Cortex of kidney (tissue), 1 donor: ENCODE results near the gene IGFL2.
"Not testable (repeated sequence)": the region's sequence is repeated elsewhere in the genome, so short reads cannot be mapped to it uniquely, and the experiment has no call there.

Experiments used
- DNase-seq: peaks from one replicate; lab custom pipeline; 2025; lab: John Stamatoyannopoulos, UW

Gene IGFL2

DNA sequence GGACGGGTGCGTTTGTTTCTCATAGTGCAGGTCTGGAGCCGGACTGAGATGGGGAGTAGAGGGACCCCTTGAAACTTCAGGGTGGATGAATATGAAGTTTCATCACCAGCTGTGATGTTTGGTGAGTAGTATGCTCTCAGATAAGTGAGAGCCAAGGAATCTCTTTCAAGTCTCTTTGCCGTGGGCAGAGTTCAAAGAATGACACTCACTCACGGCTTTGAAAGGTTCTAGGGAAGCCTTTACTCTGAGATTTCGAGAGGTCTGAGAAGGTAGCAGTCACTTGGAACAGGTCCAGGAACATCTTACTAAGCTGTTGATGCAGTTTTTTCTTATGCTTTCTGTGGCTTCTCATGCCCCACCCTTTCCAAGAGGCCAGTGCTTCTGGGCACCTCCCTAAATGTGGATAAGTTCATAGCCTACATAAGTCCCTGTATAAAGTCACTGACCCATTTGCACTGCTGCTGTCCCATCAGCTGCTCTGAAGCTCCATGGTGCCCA lies at the start of gene IGFL2:
Gene IGFL2 (plus strand): TSS at position 448 of the 498 bp plus-strand sequence. CDS start 41 bp downstream, at position 489.
- no peak for DNase-seq

DNA sequence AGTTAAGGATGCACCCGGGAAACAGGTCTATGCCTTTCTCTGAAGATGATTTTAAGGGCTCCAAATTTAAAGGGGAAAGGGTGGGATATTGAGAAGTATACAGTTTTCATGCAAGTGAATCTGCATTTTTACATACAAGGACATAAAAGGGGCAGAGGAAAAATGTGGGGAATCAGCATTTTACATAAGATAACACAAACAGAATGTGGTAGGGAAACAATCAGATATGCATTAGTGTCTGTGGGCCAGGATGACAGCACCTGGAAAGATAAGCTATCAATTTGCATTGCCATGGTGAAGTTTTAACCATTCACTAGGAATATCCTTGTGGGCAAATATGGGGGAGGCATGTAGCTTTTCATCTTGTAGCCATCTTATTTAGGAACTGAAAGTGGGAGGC lies 47.7 kb upstream of the IGFL2 start:
- DNase-seq, result no peak

DNA sequence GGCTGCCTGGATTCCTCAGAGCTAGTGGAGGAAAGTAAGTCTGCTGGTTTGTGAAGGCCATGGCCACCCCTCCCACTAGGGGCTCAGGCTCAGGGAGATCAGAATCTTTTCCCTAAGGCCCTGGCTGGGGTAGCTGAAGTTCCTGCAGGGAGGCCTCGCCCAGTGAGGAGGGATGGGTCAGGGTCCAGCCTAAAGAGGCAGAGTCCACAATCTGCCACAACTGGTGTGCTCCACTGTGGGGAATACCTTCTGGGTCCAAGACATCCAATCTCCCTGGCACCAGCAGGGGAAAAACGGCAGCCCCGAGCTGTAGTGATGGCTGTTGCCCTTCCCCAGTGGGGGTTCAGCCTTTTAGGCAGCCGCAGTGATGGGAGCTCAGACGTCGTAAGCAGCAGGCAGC lies 46.7 kb upstream of the IGFL2 start:
- DNase-seq, result no peak

DNA sequence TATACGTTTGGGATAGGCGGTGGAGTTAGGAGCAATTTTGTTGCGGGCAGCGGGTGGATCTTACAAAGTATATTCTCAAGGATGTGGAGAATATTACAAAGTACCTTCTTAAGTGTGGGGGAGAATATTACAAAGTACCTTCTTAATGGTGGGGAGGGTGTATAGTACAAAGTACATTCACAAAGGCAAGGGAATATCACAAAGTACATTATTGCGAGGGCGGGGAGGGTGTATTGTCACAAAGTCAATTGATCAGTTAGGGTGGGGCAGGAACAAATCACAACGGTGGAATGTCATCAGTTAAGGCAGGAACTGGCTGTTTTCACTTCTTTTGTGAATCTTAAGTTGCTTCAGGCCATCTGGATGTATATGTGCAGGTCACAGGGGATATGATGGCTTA lies 45.7 kb upstream of the IGFL2 start:
- DNase-seq, result not testable (repeated sequence)

- DNase-seq, result no peak
Observed at GRCh38 chr19:46107371-46107770, 40.7 kb upstream of the IGFL2 start.

GRCh38 chr19:46109876-46110275 lies 38.2 kb upstream of the IGFL2 start:
- DNase-seq, result no peak

DNA sequence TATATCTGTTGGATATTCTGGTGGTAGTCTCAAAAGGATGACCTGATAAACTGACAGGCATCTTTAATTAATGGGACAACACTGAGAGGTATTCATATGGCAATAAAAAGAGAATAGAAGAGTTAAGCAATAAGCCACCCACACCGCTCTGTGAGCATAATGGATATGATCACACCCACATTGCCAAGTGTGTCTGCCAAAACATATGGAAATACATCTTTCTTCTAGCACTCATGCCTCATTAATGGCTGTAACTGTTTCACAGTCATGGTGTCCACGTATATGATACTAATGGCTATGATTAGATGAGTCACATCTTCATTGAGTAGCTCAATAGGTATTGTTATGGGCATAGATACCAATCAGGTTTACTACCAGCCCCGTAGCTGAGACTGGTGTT lies 36.7 kb upstream of the IGFL2 start:
- no peak for DNase-seq

DNA sequence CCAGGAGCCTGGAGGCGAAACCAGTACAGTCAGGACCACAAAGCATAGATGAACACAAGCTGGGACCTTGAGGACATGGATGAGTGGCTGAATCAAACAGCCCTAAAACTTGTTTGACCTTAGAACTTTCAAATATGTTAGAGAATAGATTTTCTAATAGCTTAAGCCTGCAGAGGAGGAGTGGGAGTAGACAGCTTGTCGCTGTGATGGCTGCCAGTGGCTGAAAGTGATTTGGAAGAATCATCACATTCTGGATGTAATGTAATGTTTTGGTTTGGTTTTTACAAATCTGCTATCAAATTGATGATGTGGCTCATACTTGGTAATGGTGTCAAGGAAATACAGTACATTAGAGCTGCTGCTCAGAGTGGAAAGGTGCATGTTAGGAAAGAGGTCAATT lies 35.5 kb upstream of the IGFL2 start:
- DNase-seq, result no peak

DNA sequence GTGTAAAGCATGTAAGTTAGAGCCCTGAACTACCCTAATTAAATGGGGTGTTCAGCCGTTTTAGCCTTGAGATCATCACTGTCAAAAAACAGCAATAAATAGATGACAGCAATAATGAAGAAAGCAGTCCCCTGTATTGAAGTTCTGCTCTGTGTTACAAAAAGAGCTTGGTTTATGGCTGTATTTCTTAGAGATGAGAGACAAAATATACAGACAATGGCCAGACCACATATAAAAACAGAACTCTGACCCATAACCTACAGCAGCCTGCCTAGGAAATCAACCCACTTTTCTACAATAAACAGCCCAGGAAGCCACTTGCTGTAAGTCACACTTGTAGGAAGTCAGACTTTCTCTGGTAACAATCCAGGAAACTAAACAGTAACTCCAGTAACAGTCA lies 34.3 kb upstream of the IGFL2 start:
- DNase-seq, result no peak

- DNase-seq, result no peak
Observed at GRCh38 chr19:46115396-46116106, 32.5 kb upstream of the IGFL2 start.

- DNase-seq, result no peak
Observed at GRCh38 chr19:46116121-46116520, 31.9 kb upstream of the IGFL2 start.

DNA sequence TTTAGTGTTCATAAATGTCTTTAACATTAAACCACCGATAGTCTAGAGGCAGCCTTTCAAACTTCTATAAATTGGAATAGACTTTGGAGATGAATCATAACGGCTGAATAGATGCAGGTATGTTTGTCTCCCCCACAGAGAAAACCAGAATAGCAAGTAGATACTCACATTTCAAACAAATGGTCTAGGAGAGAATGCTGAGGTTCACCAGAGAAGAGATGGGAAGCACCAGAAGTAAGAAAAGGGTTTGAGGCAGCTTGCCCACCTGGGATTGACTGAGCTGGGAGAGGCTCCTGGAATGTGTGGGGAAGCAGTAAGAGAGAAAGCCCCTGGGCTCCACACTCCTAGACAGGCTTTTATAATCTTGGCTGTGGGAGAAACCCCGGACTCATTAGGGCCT lies 29.9 kb upstream of the IGFL2 start:
- DNase-seq, result no peak

- no peak for DNase-seq
Observed at GRCh38 chr19:46124638-46125115, 23.4 kb upstream of the IGFL2 start, which contains the start of gene IGFL3. Gene IGFL3, minus strand, starts transcription at chr19:46124688. Its CDS starts 39 bp downstream, at chr19:46124649.

DNA sequence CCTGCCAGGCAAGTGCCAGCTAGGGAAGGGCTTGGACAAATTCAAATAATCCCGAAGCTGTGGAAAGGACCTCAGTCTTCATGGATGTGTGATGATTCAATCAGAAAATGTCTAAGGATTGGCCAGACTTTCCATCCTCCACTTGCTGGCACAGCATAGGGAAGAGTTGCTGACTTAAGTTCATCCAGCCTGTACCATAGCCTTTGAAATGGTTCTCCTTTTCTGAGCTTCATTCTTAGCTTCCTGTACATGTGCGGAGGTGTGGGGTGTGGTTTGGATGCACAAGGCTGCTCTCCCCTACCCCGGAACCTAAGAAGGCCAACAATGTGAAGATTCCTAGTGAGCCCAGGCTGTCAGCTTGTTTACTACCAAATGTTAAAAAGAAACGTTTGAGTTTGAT lies 22.6 kb upstream of the IGFL2 start:
- no peak for DNase-seq

DNA sequence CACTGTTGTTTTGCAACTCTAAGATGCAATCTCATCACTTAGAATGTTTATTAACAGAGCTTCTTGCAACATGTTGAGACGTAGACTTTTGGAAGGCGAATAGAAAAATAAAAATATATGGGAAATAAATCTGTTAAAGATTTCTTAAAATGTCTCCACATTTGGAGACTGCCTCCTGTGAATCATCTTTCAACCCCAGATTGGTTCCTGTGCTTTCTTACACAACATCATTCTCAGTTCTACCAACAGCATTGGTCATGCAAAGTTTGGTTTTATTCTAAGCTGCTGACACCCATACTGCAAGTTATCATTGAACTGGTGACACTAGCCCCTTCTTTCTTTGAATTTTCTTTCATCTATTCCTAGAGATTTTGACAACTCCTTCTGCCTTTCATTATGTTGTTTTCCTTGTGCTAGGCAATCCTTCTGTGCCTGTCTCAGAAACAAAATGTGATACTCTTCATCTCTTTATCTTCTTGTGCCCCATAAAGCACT lies 21.9 kb upstream of the IGFL2 start:
- DNase-seq, result no peak

GRCh38 chr19:46131485-46132143 lies 16.4 kb upstream of the IGFL2 start:
- DNase-seq, result no peak

DNA sequence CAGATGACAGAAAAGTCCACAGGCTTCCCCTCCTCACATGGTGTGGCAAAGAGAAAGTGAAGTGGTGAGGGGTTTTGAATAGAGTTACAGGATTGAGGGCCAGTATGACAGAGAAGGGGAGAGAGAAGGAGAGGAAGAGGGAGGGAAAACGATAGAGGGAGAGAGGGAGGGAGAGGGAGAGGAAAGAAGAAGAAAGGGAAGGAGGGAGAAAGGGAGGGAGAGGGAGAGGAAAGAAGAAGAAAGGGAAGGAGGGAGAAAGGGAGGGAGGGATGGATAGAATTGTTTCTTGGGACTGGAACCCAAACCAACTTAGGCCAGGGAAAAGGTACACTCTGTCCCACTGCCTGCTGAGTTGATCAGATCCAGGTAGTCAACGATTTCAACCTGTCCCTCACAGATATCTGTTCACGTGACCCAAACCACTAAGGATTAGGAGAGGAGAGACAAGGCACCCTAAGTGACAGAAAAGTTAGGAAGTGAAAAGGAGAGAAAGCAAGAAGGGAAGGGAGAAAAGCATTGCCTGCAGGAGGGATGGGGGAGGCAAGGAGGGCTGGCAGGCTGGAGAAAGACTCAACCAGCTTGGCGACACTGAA lies 15.4 kb upstream of the IGFL2 start:
- DNase-seq, result no peak

- no peak for DNase-seq
Observed at GRCh38 chr19:46133101-46133627, 14.9 kb upstream of the IGFL2 start.

- DNase-seq, result no peak
Observed at GRCh38 chr19:46133777-46134241, 14.2 kb upstream of the IGFL2 start.

- no peak for DNase-seq
Observed at GRCh38 chr19:46134527-46134926, 13.5 kb upstream of the IGFL2 start.

DNA sequence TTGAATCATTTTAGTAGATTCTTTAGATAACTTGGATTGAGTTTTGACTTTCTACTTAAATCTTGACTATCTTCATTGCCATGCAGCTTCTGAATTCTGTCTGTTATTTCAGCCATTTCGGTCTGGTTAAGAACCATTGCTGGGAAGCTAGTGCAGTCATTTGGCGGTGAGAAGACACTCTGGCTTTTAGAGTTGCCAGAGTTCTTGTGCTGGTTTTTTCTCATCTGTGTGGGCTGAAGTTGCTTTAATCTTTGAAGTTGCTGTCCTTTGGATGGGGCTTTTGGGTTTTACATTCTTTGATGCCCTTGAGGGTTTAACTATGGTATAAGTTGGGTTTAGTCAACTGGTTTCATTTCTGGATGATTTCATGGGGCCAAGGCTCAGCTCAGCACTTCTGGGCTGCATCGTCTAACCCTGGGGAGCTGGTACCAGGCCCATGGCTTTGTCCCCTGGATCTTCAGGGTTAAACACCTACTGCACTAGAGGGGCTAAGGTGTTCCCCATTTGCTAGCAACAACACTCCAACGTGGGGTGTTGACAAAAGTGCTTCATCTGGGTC lies 10.0 kb upstream of the IGFL2 start:
- DNase-seq, result no peak

DNA sequence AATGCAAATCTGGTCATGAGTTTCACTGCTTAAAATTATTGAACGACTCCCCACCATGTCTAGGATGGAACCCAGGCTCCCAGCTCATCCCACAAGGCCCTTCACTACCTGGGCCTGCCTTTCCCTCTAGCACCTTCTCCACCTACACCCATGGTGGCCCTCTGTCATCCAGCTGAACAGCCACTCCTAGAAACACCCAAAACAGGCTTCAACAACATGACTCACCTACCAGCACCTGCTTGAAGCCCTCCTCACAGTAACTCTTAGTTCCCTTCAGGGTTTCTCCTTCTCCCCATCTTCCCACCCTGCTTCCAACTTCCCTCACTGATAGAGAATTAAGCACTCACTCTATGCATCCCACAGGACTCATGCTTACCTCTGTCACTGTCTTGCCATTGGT lies 6.6 kb upstream of the IGFL2 start:
- no peak for DNase-seq
